ENCODE results near the gene HOGA1.

Gene HOGA1

DNA sequence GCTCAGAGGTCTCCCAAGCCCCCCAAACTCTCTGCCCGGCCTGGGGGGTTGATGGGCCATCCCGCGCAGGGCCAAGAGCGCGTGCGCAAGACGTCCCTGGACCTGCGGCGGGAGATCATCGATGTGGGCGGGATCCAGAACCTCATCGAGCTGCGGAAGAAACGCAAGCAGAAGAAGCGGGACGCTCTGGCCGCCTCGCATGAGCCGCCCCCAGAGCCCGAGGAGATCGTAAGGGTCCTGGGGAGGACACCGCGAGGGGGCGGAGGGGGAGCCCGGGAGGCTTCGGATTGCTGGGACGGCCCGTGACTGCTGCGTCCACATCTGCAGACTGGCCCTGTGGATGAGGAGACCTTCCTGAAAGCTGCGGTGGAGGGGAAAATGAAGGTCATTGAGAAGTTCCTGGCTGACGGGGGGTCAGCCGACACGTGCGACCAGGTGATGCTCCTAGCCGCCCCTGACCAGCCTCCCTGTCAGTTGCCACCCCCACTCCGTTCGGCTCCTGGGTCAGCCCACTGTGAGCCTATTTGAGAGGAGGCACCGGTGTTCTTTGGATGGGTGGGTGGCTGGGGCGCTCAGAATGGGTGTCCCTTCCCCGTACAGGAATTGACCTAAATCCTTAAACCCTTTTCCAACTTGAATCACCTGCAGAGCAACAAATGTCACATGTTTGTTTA lies 5.9 kb upstream of the HOGA1 start:
- no peak for DNase-seq (ENCODE audit: extremely low read depth, low read depth)
- TF ChIP-seq, protein P1, sequence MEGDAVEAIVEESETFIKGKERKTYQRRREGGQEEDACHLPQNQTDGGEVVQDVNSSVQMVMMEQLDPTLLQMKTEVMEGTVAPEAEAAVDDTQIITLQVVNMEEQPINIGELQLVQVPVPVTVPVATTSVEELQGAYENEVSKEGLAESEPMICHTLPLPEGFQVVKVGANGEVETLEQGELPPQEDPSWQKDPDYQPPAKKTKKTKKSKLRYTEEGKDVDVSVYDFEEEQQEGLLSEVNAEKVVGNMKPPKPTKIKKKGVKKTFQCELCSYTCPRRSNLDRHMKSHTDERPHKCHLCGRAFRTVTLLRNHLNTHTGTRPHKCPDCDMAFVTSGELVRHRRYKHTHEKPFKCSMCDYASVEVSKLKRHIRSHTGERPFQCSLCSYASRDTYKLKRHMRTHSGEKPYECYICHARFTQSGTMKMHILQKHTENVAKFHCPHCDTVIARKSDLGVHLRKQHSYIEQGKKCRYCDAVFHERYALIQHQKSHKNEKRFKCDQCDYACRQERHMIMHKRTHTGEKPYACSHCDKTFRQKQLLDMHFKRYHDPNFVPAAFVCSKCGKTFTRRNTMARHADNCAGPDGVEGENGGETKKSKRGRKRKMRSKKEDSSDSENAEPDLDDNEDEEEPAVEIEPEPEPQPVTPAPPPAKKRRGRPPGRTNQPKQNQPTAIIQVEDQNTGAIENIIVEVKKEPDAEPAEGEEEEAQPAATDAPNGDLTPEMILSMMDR (IDR thresholded peaks at IDR 0.05; ENCODE audit: low read depth, low read length), result no peak

DNA sequence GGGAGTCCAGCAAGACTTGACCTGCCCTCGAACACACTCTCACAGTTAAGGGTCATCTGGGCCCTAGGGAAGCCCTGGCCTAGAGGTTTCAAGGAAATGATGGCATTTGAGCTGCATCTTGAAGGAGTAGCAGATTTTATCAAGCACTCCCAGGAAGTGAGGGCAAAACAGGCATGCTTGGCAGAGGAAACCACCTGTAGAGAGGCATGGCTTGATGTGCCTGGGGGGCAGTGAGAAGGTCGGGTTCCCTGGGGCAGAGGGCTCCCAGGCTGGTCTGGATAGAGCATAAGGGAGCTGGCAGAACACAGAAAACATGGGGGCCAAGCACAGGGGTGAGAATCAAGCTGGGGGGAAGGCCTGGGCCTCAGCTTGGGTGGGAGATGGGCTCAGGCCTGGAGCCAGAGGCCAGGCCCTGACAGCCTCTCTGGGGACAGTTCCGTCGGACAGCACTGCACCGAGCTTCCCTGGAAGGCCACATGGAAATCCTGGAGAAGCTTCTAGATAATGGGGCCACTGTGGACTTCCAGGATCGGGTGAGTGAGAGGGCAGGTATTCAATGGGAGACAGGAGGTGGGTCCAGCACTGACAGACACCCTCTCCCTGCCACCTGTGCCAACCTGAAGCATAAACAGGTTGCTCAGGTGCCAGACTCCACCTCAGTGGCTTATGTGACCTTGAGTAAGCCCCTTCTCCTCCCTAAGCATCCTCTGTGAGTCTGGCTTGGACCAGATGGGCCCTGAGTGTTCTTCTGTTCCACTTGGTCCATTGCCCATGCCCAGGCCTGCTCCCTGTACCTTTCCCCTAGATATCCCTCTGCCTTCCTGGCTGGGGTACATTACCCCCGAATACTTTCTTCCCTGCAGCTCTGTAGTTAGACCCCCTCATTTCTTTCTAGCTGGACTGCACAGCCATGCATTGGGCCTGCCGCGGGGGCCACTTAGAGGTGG lies 3.5 kb upstream of the HOGA1 start:
- DNase-seq (ENCODE audit: extremely low read depth, low read depth), result no peak
- TF ChIP-seq, protein P1 (IDR thresholded peaks at IDR 0.05; ENCODE audit: low read depth, low read length), result no peak

DNA sequence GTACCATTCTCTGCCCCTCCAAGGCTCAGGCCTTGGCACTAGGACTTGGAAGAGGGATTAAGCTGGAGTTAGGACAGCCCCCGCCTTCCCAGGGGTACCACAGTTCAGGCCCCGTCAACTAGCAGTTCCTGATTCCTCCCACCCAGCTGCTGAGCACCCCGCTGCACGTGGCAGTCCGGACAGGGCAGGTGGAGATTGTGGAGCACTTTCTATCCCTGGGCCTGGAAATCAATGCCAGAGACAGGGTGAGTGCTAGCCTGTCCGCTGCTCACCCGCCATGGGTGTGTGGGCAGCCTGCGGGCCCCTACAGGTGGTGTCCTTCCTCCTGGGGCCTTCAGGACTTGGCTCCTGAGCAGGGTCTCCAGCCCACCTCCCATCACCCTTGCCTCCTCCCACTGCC lies 2.0 kb upstream of the HOGA1 start:
- TF ChIP-seq, protein P1 (IDR thresholded peaks at IDR 0.05; ENCODE audit: low read depth, low read length), result no peak
- DNase-seq (ENCODE audit: extremely low read depth, low read depth), result no peak

DNA sequence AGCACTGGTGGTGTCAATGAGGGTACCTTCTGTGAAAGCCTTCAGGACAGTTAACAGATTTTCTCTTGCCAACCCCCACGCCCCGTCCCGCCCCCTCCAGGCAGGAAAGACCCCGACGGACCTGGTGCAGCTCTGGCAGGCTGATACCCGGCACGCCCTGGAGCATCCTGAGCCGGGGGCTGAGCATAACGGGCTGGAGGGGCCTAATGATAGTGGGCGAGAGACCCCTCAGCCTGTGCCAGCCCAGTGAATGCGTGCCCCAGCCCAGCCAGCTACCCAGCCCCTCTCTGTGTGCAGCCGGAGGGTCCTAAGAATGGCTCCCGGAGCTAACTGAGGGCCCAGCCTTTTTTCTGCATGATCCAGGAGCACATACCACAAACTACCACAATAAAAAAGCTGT lies 713 bp upstream of the HOGA1 start:
- DNase-seq (ENCODE audit: extremely low read depth, low read depth), result no peak
- TF ChIP-seq, protein P1 (IDR thresholded peaks at IDR 0.05; ENCODE audit: low read depth, low read length), result no peak

DNA sequence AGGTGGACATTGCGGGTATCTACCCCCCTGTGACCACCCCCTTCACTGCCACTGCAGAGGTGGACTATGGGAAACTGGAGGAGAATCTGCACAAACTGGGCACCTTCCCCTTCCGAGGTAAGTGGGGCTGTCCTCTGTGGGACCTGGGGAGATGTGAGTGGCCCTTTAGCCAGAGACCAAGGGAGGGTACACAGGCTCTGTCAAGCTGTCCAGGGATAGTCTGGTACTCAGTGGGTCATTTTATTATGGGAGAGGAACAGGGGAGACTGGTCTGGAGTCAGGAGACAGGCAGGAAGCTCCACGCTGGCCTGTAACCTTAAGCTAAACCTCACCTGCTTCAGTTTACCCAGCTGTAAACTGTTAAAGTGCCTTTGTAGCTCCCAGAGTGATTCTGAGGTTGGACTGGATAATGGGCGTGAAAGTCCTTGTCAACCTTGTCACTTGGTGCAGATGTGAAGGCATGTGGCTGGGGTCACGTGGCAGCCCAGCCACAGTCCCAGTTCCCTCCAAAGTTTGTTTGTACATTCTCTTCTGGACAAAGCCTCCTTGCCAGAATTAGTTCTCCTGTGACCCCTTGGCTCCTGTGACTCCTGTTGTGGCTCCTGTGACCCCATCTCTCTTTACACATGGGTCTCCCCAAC lies 729 bp downstream of the HOGA1 start:
- TF ChIP-seq, protein P1 (IDR thresholded peaks at IDR 0.05; ENCODE audit: low read depth, low read length), result no peak
- no peak for DNase-seq (ENCODE audit: extremely low read depth, low read depth)

DNA sequence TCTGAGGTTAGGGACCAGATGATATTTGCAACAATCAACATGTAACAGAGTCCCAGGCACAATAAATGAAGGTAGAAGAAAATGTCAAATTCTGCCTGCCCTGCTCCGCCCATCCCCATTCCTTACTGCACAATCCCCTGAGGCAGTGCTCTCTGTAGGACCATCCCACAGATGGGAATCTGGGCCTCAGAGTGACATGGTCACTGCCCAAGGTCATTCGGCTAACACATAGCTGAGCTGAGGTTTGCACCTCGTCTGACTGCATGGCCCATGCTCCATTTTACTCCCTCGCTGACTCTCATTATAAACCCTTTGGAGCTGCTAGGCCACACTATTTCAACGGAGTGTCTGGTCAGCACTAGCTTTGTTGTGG lies 1.2 kb downstream of the HOGA1 start:
- TF ChIP-seq, protein P1 (IDR thresholded peaks at IDR 0.05; ENCODE audit: low read depth, low read length), result no peak
- no peak for DNase-seq (ENCODE audit: extremely low read depth, low read depth)

DNA sequence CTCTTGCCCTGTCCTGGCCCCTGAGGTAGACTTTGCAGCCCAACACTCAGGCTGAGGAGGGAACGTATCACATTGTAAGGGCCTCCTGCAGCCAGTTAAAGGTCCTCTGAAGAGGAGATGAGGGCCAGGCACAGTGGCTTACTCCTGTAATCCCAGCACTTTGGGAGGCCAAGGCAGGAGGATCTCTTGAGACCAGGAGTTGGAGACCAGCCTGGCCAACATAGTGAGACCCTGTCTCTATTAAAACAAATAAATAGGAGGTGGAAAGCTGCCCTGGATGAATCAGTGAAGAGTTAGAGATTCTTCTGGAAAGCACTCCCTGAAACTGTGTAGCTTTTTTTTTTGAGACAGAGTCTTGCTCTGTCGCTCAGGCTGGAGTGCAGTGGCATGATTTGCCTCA lies 3.0 kb downstream of the HOGA1 start:
- DNase-seq (ENCODE audit: extremely low read depth, low read depth), result no peak
- TF ChIP-seq, protein P1 (IDR thresholded peaks at IDR 0.05; ENCODE audit: low read depth, low read length), result no peak
